Gastrocnemius medialis (tissue), 4 donors: Measurements from ENCODE around the gene NRG3.

Experiments
- POLR2A ChIP-seq, 2 donors: fragments of 450-650 bp; IDR thresholded peaks; one replicate each; pipeline ENCODE4 v1.6.1; 2017; ENCODE audit warnings: antibody characterized with exemption in 2 of 2, mild to moderate bottlenecking in 2 of 2, moderate library complexity in 2 of 2
- TF ChIP-seq, protein P1 (sequence below), 5 experiments: fragments of 450-650 bp in 3 of 5; fragments of 200-600 bp in 2 of 5; sonication (generic) in 2 of 5; IDR thresholded peaks in 4 of 5; conservative IDR thresholded peaks in 1 of 5; 1 replicate in 4 of 5; 2 replicates in 1 of 5; pipeline ENCODE4 v1.5.1; 2016 to 2019; ENCODE audit warnings: antibody characterized with exemption in 5 of 5, mild to moderate bottlenecking in 3 of 5, moderate library complexity in 3 of 5

DNA sequence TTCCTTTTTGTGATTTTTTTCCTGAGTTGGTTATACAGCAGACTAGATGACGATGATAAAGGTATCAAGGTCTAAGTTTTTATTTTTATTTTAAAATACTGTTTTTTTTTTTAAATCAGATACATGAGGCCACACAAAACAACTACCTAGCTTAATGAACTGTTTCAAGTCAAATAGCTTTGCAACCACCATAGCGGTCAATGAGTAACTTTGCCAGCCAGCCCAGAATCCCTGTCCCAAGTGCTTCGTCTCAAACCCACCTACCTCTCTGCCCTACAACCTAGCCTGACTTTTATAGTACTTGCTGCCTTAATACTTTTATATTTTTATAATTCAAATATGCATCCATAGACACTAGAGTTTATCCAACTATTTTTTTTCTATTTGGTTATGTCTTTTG is 676.5 kb downstream of the NRG3 start:
- TF ChIP-seq, protein P1, sequence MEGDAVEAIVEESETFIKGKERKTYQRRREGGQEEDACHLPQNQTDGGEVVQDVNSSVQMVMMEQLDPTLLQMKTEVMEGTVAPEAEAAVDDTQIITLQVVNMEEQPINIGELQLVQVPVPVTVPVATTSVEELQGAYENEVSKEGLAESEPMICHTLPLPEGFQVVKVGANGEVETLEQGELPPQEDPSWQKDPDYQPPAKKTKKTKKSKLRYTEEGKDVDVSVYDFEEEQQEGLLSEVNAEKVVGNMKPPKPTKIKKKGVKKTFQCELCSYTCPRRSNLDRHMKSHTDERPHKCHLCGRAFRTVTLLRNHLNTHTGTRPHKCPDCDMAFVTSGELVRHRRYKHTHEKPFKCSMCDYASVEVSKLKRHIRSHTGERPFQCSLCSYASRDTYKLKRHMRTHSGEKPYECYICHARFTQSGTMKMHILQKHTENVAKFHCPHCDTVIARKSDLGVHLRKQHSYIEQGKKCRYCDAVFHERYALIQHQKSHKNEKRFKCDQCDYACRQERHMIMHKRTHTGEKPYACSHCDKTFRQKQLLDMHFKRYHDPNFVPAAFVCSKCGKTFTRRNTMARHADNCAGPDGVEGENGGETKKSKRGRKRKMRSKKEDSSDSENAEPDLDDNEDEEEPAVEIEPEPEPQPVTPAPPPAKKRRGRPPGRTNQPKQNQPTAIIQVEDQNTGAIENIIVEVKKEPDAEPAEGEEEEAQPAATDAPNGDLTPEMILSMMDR (IDR thresholded peaks at IDR 0.05 in 4 of 5, conservative IDR thresholded peaks at IDR 0.05 in 1 of 5), result no peak
- no peak for TF ChIP-seq POLR2A (IDR thresholded peaks at IDR 0.05)
